Gastroesophageal sphincter (tissue), 4 donors: ENCODE data around the gene ZNF384. TPM values are rescaled to one million over a fixed set of nuclear protein-coding genes. Genes with fewer than 3 reads are reported as not detected.

ENCODE experiments used
- ATAC-seq: fragments of 150-250 bp; one replicate; pipeline ENCODE4 v1.9.1; 2016; ENCODE audit warnings: mild to moderate bottlenecking, moderate library complexity
- H3K27ac ChIP-seq, 4 donors: fragments of 200-600 bp; sonication (generic) in 3 of 4; 1 replicate in 3 of 4; 2 replicates in 1 of 4; pipeline ENCODE4 v1.5.1; 2016 to 2019
- H3K27me3 ChIP-seq: fragments of 200-600 bp; sonication (generic); one replicate; pipeline ENCODE4 v1.5.1; 2019
- H3K36me3 ChIP-seq, 2 donors: fragments of 200-600 bp; sonication (generic); one replicate each; pipeline ENCODE4 v1.5.1; 2019; ENCODE audit warnings: control low read depth in 1 of 2
- H3K4me1 ChIP-seq, 3 donors: fragments of 200-600 bp; sonication (generic); 1 replicate in 2 of 3; 2 replicates in 1 of 3; pipeline ENCODE4 v1.5.1; 2016 to 2019; ENCODE audit warnings: control low read depth in 2 of 3
- H3K4me3 ChIP-seq, 2 donors: fragments of 200-600 bp; sonication (generic); one replicate each; pipeline ENCODE4 v1.5.1; 2019; ENCODE audit warnings: mild to moderate bottlenecking in 1 of 2, moderate library complexity in 1 of 2
- H3K9me3 ChIP-seq, 3 donors: fragments of 200-600 bp; sonication (generic); one replicate each; pipeline ENCODE4 v1.5.1; 2017 to 2019; ENCODE audit warnings: control low read depth in 2 of 3
- CTCF ChIP-seq, 4 experiments: fragments of 200-600 bp in 2 of 4; fragments of 450-650 bp in 2 of 4; sonication (generic) in 1 of 4; IDR thresholded peaks; one replicate each; pipeline ENCODE4 v1.5.1; 2017 to 2019; ENCODE audit warnings: antibody characterized with exemption in 4 of 4, mild to moderate bottlenecking in 2 of 4, moderate library complexity in 2 of 4
- EP300 ChIP-seq: sonication (generic); formaldehyde crosslinking; IDR thresholded peaks from one replicate; pipeline ENCODE4 v1.6.1; 2017; ENCODE audit warnings: antibody characterized with exemption, mild to moderate bottlenecking
- POLR2A ChIP-seq, 2 donors: fragments of 450-650 bp; IDR thresholded peaks; one replicate each; pipeline ENCODE4 v1.6.1; 2017; ENCODE audit warnings: antibody characterized with exemption in 2 of 2, mild to moderate bottlenecking in 2 of 2, moderate library complexity in 1 of 2
- POLR2AphosphoS5 ChIP-seq: sonication (generic); formaldehyde crosslinking; IDR thresholded peaks from one replicate; pipeline ENCODE4 v1.6.1; 2017; ENCODE audit warnings: antibody characterized with exemption
- WGBS, 2 donors: methylation state at CpG; one replicate each; pipeline ENCODE4 v1.1.5; 2018; ENCODE audit warnings: low coverage in 1 of 2; 5-methylcytosine and 5-hydroxymethylcytosine counted together
- small RNA-seq, 4 donors: library from RNA; depleted of rRNA; stranded (forward); fragments of <200 nt; gene quantifications; one replicate each; pipeline ENCODE3, GENCODE V24; 2016
- total RNA-seq, 4 donors: library from RNA; depleted of rRNA; stranded (reverse); fragments of >200 nt; gene quantifications; one replicate each; pipeline ENCODE4 v1.1.0, GENCODE V29; 2016

The ZNF384 gene
- total RNA-seq, 4 donors from 2014 or later: 26.1 to 57.5 (median 43.6) TPM

- 60 to 70% methylated on average over 4 to 5 of the region's 5 CpGs for WGBS, 2 donors
- Histone ChIP-seq H3K36me3 (no peaks in the 10 kb centered on the region), H3K27ac (no peak overlapping the region), H3K27me3 (peaks cover 25% of the 10 kb centered on the region), H3K4me1 (peaks cover 0 to 20% (median 8%) of the 10 kb centered on the region in 3 donors), H3K9me3 (no peaks in the 10 kb centered on the region), H3K4me3 (no peak overlapping the region)
- TF ChIP-seq POLR2A (IDR thresholded peaks at IDR 0.05) (no peak), CTCF (IDR thresholded peaks at IDR 0.05) (no peak), POLR2AphosphoS5 (no peak), EP300 (no peak)
- ATAC-seq: no peak
These were observed 70.5 kb downstream of the ZNF384 start for GRCh38 chr12:6618483-6619225.

Small RNA genes within 50 kb of the gene (small RNA-seq; reads per million reads assigned to genes)
- 0 reads per million in 4 donors for gene RNU6-781P

Other genes with a start within 250 kb of the ZNF384 start
- under 1 TPM in 2 of 4 donors, not detected in 2; 0.45 to 0.89 TPM for gene CD27, start 244.4 kb downstream of the ZNF384 start, total RNA-seq
- 10 to 100 TPM; 11.6 to 31.3 (median 16.4) TPM for gene TAPBPL, start 237.3 kb downstream of the ZNF384 start, total RNA-seq
- gene VAMP1, start 218.7 kb downstream of the ZNF384 start, total RNA-seq: 10 to 100 TPM; 10.5 to 45.5 (median 17.9) TPM
- gene MRPL51, start 196.1 kb downstream of the ZNF384 start, total RNA-seq: 10 to 100 TPM; 51.0 to 99.3 (median 66.0) TPM
- 10 to 100 TPM; 21.2 to 28.0 (median 24.8) TPM for gene NCAPD2, start 195.3 kb downstream of the ZNF384 start, total RNA-seq
- gene GAPDH, start 154.9 kb downstream of the ZNF384 start, total RNA-seq: 1,000 to 10,000 TPM; 1,868 to 3,239 (median 2,463) TPM
- gene IFFO1, start 133.3 kb downstream of the ZNF384 start, total RNA-seq: 10 to 100 TPM; 16.9 to 27.4 (median 22.1) TPM
- 10 to 100 TPM; 22.5 to 49.8 (median 26.8) TPM for gene NOP2, start 121.1 kb downstream of the ZNF384 start, total RNA-seq
- gene CHD4, start 82.0 kb downstream of the ZNF384 start, total RNA-seq: 100 to 1,000 TPM; 133 to 266 (median 219) TPM
- gene LPAR5, start 53.4 kb downstream of the ZNF384 start, total RNA-seq: 1 to 10 TPM in 2 of 4 donors, under 1 TPM in 2; 0.47 to 2.0 (median 1.2) TPM
- 1 to 10 TPM in 2 of 4 donors, under 1 TPM in 1, not detected in 1; 0.81 to 3.2 (median 2.4) TPM for gene ACRBP, start 41.9 kb downstream of the ZNF384 start, total RNA-seq
- gene ING4, start 26.3 kb downstream of the ZNF384 start, total RNA-seq: 10 to 100 TPM; 43.2 to 63.8 (median 54.3) TPM
- gene PIANP, start 11.4 kb upstream of the ZNF384 start, total RNA-seq: 1 to 10 TPM in 1 of 4 donors, under 1 TPM in 3; 0.46 to 1.2 (median 0.73) TPM
- 10 to 100 TPM; 54.4 to 69.5 (median 55.4) TPM for gene COPS7A, start 34.7 kb upstream of the ZNF384 start, total RNA-seq
- gene MLF2, start 63.8 kb upstream of the ZNF384 start, total RNA-seq: 100 to 1,000 TPM; 140 to 290 (median 216) TPM
- gene PTMS, start 77.0 kb upstream of the ZNF384 start, total RNA-seq: 100 to 1,000 TPM; 259 to 516 (median 325) TPM
- 1 to 10 TPM in 3 of 4 donors, under 1 TPM in 1; 0.30 to 3.0 (median 1.9) TPM for gene LAG3, start 83.1 kb upstream of the ZNF384 start, total RNA-seq
- gene CD4, start 100.2 kb upstream of the ZNF384 start, total RNA-seq: 10 to 100 TPM in 2 of 4 donors, 1 to 10 TPM in 2; 2.6 to 15.2 (median 9.1) TPM
- 1 to 10 TPM; 3.7 to 9.7 (median 3.9) TPM for gene GPR162, start 132.4 kb upstream of the ZNF384 start, total RNA-seq
- gene P3H3, start 139.0 kb upstream of the ZNF384 start, total RNA-seq: 10 to 100 TPM; 17.3 to 28.3 (median 23.0) TPM
- 1 to 10 TPM in 3 of 4 donors, under 1 TPM in 1; 0.45 to 1.8 (median 1.3) TPM for gene GNB3, start 151.6 kb upstream of the ZNF384 start, total RNA-seq
- gene CDCA3, start 161.9 kb upstream of the ZNF384 start, total RNA-seq: 1 to 10 TPM; 1.1 to 5.9 (median 1.4) TPM
- gene USP5, start 162.8 kb upstream of the ZNF384 start, total RNA-seq: 10 to 100 TPM; 43.4 to 70.9 (median 65.0) TPM
- 100 to 1,000 TPM; 324 to 473 (median 392) TPM for gene TPI1, start 178.2 kb upstream of the ZNF384 start, total RNA-seq
- gene SPSB2, start 183.9 kb upstream of the ZNF384 start, total RNA-seq: 10 to 100 TPM in 1 of 4 donors, 1 to 10 TPM in 3; 7.4 to 10.7 (median 8.1) TPM
- 10 to 100 TPM in 3 of 4 donors, 1 to 10 TPM in 1; 8.8 to 16.6 (median 13.6) TPM for gene LRRC23, start 215.4 kb upstream of the ZNF384 start, total RNA-seq
- gene ENO2, start 225.2 kb upstream of the ZNF384 start, total RNA-seq: 10 to 100 TPM; 31.2 to 68.2 (median 43.5) TPM
- 100 to 1,000 TPM in 2 of 4 donors, 10 to 100 TPM in 2; 49.0 to 136 (median 95.2) TPM for gene ATN1, start 238.6 kb upstream of the ZNF384 start, total RNA-seq